ENCODE data around the gene IFIT2.
A peak's percentile ranks its signal among the peaks of the same experiment; 100 is the strongest.
"Not testable (repeated sequence)": the region's sequence is repeated elsewhere in the genome, so short reads cannot be mapped to it uniquely, and the experiment has no call there.

The IFIT2 gene

DNA sequence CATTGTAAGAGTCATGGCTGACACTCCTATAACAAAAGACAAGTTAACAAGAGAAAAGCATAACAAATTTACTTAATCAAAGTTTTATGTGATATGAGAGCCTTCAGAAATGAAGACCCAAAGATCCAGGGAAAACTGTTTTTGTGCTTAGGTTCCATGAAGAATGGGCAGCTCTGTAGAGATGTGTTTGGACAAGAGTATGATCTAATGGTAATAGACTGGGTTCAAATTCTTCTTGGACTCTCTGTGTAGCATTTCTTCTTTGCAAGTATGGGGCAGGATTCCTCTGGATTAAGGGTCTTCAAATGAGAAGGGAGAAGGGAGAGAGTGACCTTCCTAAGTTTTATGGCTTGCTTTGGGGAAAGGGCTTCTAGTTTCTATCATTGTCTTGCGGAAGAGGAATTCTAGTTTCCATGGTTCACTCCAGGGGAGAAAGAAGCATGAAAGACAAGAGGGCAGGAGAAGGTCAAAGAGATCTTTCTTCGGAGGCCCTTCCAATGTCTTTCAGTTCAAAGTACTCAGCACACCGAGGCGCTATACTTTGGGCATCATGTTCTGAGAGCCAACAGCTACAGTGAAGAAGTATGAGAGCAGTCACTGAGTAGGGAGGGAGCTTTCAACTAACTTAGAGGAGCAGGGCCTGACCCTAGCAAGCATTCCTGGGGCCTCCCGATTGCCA, 41.4 kb downstream of the IFIT2 start:
- DNase-seq, result no peak

DNA sequence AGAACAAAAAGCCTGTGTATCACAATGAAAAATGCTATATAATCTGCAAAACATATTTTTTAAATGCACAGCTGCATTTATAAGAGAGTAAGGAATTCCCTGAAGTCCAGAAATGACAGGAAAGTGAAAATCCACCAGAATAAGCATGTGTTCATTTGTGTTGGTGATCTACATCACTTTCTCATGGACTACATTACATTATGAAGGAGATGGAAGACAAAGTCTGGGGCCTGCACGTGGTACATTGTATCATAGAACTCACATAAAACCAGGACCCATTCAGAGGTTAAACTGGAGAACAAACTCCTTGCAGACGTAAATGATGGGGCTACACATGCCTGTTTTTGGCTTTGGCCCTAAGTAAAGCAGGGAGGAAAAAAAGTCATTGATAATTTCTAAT, 42.3 kb downstream of the IFIT2 start:
- no peak for DNase-seq

- DNase-seq, result no peak
These were observed 43.6 kb downstream of the IFIT2 start for GRCh38 chr10:89345367-89346000.

DNA sequence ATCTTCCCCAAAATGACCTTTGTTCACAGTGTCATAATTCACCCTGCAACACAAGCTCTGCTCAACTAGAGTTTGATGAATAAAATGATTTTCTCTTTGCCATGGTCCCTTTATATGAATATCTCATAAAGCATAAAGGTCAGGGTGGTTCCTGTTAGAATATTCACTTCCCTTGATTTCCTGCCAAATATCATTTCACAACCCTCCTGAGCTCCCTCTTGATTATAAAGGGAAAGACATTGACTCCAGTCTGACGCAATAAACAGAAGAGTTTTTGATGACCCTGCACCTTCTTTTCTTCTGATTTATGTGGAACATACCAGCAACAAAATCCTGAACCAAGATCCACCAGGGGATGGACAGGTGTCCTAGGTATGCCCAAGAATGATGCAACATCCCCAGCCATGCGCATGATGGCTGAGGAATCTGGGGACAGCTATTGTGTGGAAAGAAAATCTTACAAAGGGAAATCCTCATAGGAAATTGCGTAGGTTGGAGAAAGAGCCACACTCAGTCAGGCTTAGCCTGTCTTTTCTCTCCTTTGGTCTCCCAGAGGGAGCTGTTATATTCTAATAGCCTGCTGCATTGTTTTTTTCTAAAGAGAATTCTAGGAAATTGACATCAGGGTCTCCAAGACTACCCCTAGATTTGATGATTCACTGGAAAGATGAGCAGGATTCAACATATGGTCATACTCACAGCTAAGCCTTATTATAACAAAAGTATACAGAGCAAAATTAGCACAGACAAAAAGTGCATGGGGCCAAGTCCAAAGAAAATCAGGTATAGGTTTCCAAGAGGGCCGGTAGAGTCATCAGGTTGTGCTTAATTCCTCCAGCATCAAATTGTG, 44.8 kb downstream of the IFIT2 start:
- no peak for DNase-seq

DNA sequence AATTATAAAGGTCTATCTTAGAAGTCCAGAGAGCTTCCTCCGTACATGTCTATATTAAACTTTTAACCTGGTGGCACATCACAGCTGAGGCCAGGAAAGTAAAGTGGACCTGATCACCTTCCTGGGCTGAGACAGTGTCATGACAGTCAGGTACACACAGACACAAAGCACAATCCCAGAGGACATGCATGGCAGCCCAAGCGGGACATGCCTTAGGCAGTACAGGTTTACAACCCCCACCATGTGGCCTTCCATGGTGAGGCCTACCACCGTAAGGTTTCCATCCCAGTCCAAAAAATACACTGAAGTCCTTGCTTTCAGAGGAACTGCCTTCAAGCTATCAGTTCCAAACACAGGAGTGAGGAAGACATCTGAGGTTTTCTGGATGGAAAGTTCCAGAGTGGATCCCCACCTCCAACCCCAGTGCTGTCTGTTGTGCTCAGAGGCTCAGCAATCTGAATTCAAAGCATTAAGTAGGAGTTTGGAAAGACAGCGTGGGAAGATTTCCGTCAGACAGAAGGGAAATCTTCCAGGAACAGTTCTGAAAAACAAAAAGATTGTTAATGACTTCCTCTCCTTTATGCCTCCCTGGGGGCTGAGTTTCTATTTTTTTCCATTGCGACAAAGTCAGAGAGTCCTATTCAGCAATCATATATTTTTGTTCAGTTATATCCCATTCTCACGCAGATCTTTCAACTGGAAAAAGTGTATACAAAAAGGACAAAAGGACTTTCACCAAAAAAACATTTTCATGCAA, 46.0 kb downstream of the IFIT2 start:
- DNase-seq, result no peak

DNA sequence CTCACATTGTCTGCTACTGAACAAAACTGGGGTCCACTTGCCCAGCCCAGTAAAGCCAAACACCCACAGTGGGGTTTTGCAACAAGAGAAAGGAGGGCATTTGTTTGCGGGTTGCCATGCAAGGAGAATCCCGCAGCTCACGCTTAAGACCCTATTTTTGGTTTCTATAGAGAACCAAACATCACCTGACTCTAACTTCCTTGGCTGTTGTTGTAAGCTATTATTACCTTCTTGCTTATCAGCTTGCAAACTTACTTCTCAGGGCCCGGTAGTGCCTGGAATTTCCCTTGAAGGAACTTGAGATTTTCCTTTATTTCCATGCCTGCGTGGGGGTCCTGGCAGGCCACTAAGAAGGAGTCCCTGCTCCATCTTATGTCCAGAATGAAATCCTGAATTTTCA, 46.6 kb downstream of the IFIT2 start:
- no peak for DNase-seq

DNA sequence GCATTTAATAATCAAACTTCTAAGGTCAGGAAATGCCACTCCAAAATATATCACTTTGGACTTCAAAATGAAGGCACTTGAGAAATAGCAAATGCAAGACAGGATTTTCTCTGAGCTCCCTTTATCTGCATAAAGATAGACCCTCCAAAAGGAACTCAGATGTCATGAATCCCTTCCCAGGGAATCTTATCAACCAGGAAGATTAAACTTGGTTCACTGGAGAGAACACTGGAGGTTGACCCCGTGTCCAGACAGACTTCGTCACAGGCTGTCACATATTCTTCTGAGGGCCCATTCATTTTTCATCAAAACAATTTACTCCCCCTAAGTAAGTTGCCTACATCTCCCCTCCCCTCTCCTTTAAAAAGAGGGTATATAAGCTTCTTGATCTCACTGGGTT, 47.1 kb downstream of the IFIT2 start:
- no peak for DNase-seq

GRCh38 chr10:89350631-89351315, 48.9 kb downstream of the IFIT2 start:
- not testable (repeated sequence) for DNase-seq

DNA sequence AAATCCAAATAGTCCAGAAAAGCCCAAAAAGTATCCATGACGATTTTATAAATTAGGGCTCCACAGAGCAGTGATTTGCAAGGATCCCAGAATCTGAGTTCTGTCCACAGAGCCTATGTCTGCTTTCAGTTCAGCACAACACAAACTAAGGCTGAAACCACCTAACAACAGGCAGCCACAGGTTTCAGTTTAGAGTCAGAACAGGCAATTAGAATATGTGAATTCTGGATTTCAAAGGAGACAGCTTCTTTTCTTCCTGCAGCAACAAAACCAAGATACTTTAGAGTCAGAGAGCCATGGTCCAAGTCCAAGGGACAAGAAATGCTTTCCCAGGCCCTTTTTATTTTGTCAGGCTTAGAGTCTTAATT, 49.5 kb downstream of the IFIT2 start:
- no peak for DNase-seq

GRCh38 chr10:89351780-89352597, 50.1 kb downstream of the IFIT2 start:
- peak; percentile 96 for DNase-seq

DNA sequence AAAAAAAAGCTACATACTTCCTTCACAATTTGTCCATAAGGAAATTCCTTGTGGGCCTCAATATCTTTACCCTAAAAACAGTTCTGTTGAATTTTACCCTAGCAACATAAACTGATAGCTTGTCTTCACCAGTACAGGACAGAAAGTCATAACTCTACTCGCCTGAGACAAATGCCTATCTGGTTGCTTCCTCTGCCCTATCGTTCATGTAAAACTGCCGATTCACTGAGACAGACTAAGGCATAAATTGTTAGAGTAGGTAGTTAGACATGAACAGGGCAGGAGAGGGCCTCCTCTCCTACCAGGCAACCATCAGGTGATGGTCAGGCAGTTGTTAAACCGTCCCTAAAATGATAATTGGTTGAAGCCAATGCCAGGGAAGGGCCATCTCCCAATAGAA, 51.0 kb downstream of the IFIT2 start:
- DNase-seq, result no peak

GRCh38 chr10:89355394-89355931, 53.6 kb downstream of the IFIT2 start:
- DNase-seq, result no peak

DNA sequence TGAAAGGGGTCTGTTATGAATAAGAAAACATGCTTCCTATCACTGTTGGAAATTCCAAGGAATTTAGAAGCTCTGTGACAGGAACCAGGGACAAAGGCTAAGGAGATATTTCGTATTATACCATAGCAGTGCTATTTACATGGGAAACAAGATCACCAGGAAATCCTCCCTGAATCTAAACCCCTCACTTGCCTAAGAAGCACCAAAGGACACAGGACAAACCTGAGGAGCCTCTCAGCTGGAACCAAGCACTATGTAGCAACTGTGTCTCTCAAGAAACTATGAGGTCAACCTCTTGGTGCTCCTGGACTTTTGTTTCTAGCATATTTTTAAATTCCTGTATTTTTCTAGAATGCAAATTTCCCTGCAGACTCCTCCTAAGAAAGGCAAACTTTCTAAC, 55.2 kb downstream of the IFIT2 start:
- no peak for DNase-seq

- no peak for DNase-seq
These were observed 56.1 kb downstream of the IFIT2 start for GRCh38 chr10:89357975-89358374.
